Sciatic nerve (tissue), 2 donors: Measurements from ENCODE around the gene CLPSL1. TPM values are rescaled to one million over a fixed set of nuclear protein-coding genes. Genes with fewer than 3 reads are reported as not detected.

Source experiments
- ATAC-seq: fragments of 200-7000 bp; cut with Tn5 transposase; one replicate; pipeline ENCODE4 v1.9.1; 2020; ENCODE audit warnings: mild to moderate bottlenecking, moderate library complexity
- DNase-seq: peaks from one replicate; pipeline ENCODE4 v3.0.0-alpha.2; 2020; ENCODE audit warnings: low spot score
- intact Hi-C: fragments of 100-400 bp; cut with DNase I; formaldehyde crosslinking; loops from one replicate; pipeline ENCODE4 v1.14.2; 2022
- total RNA-seq: library from RNA; stranded (reverse); fragmentation: NEBNext Ultra II Directional; extraction: Animal tissue kit (Norgen Biotek cat#: 25700); gene quantifications from one replicate; pipeline ENCODE4 v1.2.1, GENCODE V29; 2021
- donor health status: DM: no; HTN: no; CAD: no.
- donor health status: DM: no; HTN: no; CAD: no.

The CLPSL1 gene
- total RNA-seq, 1 donor from 2014 or later: not detected

DNA sequence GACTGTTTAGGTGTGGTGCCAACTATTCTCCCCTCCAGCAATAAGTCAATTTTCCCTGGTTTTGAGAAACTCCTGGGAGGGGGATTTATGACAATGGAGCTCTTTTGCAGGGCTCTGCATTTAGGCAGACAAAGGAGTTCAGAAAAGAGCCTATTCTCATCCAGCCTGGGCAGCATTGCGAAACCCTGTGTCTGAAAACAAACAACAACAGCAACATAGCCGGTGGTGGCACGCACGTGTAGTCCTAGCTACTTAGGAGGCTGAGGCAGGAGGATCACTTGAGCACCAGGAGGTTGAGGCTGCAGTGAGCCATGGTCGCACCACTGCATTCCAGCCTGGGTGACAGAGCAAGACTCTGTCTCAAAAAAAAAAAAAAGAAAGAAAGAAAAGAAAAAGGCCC, 9.9 kb downstream of the CLPSL1 start:
- ATAC-seq (no peak), DNase-seq (no peak)
- intact Hi-C loops: no loop called here

DNA sequence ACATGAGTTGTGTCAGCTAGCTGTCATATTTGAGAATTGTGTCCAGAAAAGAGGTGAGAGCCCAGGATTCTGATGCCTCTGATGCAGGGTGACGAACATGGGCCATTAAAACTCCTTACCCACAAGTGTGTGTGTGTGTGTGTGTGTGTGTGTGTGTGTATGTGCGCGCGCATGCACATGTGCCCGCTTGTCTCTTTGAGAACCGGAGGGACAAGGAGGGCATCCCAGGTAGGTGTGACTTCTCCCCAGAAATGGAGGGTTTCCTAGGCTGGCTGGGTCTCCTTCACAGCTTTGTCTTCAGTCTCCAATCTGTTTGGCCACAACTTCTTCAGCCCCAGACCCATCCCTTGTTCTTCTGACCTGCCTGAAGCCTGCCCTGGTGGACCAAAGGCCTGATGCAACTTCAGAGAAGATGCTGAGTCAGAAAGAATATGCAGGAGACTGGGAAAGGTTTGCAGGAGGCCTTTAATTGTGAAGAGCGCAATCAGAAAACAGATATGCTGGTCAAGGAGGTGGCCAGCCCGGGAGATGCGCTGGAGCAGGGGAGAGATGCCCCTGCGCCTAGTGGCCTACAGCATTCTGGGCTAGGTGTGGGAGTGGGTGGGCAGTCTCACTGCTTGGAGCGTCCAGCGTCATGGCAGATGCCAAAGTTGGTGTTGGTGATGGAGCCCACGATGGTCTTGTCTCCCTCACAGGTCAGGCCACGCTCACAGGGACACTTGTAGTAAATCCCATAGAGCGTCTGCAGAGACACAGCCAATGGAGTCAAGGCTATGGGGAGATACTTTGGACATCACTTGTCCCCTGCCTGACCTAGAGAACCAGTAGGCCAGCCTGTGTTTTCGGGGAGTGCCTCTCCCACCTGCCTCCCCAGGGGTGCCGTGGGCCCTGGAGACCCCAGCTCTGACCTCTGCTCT, 14.0 kb downstream of the CLPSL1 start:
- intact Hi-C loops: no loop called here
- ATAC-seq (no peak), DNase-seq (no peak)

DNA sequence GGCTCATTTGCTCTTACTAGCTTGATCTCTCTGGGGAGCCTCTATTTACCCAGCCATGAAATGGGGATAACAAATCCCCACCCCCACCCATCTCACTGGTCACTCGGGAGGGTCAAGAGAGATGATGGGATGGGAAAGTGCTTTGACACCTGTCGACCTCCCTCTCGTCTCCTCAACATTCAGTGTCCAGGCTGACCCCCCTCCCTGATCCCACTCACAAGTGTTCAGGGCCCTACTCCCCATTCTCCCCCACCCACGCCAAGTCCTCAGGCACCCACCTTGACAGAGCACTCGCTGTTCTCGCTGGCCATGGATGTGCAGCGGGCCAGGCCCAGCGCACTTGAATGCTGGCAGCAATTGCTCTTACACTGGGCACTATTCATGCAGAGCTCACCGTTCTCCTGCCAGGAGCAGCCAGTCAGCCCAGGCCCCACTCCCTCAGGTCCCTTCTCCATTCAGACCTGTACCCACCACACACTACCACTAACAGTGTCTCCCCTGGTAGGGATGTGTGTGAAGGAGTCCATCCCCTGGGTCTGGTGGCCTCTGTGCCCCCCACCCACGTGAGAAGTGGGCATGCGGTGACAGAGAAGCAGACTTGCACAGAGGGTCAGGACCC, 14.7 kb downstream of the CLPSL1 start:
- ATAC-seq: peak; percentile 38
- intact Hi-C loops: no loop called here
- DNase-seq: no peak

GRCh38 chr6:35796236-35796635, 15.4 kb downstream of the CLPSL1 start:
- intact Hi-C loops: no loop called here
- ATAC-seq: no peak
- no peak for DNase-seq

GRCh38 chr6:35797837-35798526, 17.2 kb downstream of the CLPSL1 start:
- intact Hi-C loops: no loop called here

GRCh38 chr6:35798706-35799105, 17.9 kb downstream of the CLPSL1 start:
- ATAC-seq (no peak), DNase-seq (no peak)
- intact Hi-C loops: no loop called here

More at GRCh38 chr6:35797837-35798526, 17.2 kb downstream of the CLPSL1 start:
- DNase-seq: no peak
- no peak for ATAC-seq

GRCh38 chr6:35801148-35801547, 20.3 kb downstream of the CLPSL1 start:
- no peak for ATAC-seq
- intact Hi-C loops: no loop called here
- DNase-seq: no peak

GRCh38 chr6:35804996-35805736, 24.3 kb downstream of the CLPSL1 start, which contains the start of gene LHFPL5:
LHFPL5 (plus strand) TSS chr6:35805352; CDS start chr6:35805671, 319 bp downstream.
- no peak for DNase-seq
- intact Hi-C loops: no loop called here

GRCh38 chr6:35808688-35809087, 27.9 kb downstream of the CLPSL1 start:
- ATAC-seq (no peak), DNase-seq (no peak)
- intact Hi-C loops: no loop called here

More at GRCh38 chr6:35804996-35805736, 24.3 kb downstream of the CLPSL1 start, which contains the start of gene LHFPL5:
- ATAC-seq: peak; percentile 52

DNA sequence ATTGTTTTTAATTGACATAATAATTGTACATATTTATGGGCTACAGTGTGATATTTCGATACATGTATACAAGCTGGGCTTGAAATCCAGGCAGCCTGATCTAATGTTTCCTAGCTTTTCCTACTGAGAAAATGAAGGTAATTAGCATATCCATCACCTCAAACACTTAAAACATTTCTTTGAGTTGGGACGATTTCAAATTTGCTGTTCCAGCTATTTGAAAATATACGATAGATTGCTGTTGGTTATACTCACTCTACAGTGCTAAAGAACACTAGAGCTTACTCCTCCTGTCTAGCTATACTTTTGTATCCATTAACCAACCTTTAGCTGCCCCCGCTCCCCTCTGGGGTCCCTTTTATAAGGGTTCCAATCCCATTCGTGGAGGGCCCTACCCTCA, 29.0 kb downstream of the CLPSL1 start:
- no peak for ATAC-seq
- intact Hi-C loops: no loop called here
- no peak for DNase-seq

GRCh38 chr6:35810971-35811698, 30.3 kb downstream of the CLPSL1 start:
- ATAC-seq (no peak), DNase-seq (no peak)
- intact Hi-C loops: no loop called here

GRCh38 chr6:35811699-35811995, 30.8 kb downstream of the CLPSL1 start:
- DNase-seq (no peak), ATAC-seq (no peak)
- intact Hi-C loops: no loop called here

GRCh38 chr6:35817515-35817914, 36.7 kb downstream of the CLPSL1 start:
- intact Hi-C loops: no loop called here
- ATAC-seq (no peak), DNase-seq (no peak)

DNA sequence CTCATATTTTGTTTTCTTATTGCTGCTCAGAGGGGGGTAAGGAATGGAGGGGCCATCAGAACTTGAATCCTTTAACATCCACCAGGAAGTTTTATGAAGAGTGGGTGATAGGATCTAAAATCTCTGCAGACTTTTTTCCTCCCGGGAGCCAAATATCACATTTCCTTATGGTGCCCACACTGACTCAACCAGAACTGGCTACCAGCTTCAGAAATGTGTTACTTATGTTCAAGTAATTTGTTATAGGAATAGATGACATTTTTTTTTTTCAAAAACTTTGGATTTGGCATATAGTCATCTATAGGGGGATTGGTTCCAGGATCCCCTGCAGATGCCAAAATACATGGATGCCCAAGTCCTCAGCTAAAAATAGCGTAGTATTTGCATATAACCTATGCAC, 42.8 kb downstream of the CLPSL1 start:
- ATAC-seq (no peak), DNase-seq (no peak)
- intact Hi-C loops: no loop called here

DNA sequence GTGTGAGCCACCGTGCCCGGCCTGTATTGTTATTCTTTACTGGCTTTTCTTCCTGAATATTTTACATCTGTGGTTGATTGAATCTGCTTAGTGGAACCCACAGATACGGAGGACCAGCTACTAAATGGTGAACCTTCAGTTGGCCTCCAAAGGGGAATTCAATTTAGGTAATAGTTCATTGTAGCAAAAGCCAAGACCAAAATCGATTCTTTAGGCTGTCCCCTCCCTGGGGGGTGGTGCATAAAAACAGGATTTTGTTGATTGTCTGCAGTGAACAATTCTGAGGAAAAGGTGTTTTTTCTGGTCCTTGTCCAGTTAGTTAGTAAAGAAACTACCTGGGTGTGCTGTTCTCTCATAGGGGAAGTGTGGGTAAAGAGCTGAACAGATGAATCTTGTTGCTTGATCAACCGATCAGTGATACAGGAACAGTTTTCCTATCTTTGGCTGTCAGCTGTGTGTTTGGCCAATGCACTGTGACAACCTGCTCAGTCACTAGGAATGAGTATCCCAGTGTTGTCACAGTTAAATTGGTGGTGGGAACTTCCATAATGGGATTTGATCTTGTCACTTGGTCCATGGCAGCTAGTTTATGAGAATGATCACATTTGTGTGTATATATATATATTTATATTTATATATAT, 43.9 kb downstream of the CLPSL1 start:
- ATAC-seq (no peak), DNase-seq (no peak)
- intact Hi-C loops: no loop called here

- no peak for ATAC-seq
- intact Hi-C loops: no loop called here
- DNase-seq: no peak
Observed at GRCh38 chr6:35829306-35829705, 48.5 kb downstream of the CLPSL1 start.

- DNase-seq (no peak), ATAC-seq (no peak)
- intact Hi-C loops: no loop called here
Observed at GRCh38 chr6:35831257-35832007, 50.6 kb downstream of the CLPSL1 start.
